Measurements from ENCODE around the gene TTC39C. TPM values are rescaled to one million over a fixed set of nuclear protein-coding genes. Genes with fewer than 3 reads are reported as not detected.
"Not testable (repeated sequence)": the region's sequence is repeated elsewhere in the genome, so short reads cannot be mapped to it uniquely, and the experiment has no call there.

The TTC39C gene
- total and polyA plus RNA-seq, 5 experiments from 2014 or later = 36.5 to 83.3 (median 60.6) TPM

GRCh38 chr18:24023185-24023814 lies 8.7 kb downstream of the TTC39C start:
- ATAC-seq (no peak), DNase-seq (no peak)
- Mint-ChIP-seq H3K4me1 (peaks cover 56 to 97% (median 94%) of the 10 kb centered on the region in 4 donors), H3K4me3 (peak overlapping the region in 4 of 10 donors; percentile 5 to 29 (median 18)), H3K27ac (peak overlapping the region in 4 of 10 donors; percentile 15 to 87 (median 55)), H3K27me3 (no peaks in the 10 kb centered on the region), H3K9me3 (no peaks in the 10 kb centered on the region), H3K36me3 (peaks cover 0 to 51% (median 12%) of the 10 kb centered on the region in 3 donors)
- POLR2A ChIA-PET = interaction anchor here (0.7 to 1.6 kb wide), 2 partner anchors 12 to 20 kb away, joined by 3 to 4 read pairs; no protein-coding TSS in a partner anchor

- H3K4me3 Mint-ChIP-seq = peak overlapping the region in 8 of 10 donors; percentile 0 to 56 (median 18)
- POLR2A ChIA-PET = no interaction called here
Observed at GRCh38 chr18:24024425-24024824, 9.9 kb downstream of the TTC39C start.

GRCh38 chr18:24026457-24026856 lies 11.9 kb downstream of the TTC39C start:
- peaks cover 0 to 40% (median 10%) of the 10 kb centered on the region in 3 donors for H3K36me3 Mint-ChIP-seq
- POLR2A ChIA-PET = interaction anchor here (1.8 kb wide), 1 partner anchor 12 kb away, joined by 7 read pairs; the partner anchor contains the start of gene TTC39C
- H3K27ac Mint-ChIP-seq = peak overlapping the region in 5 of 10 donors; percentile 23 to 74 (median 42)
- peak overlapping the region in 4 of 10 donors; percentile 3 to 41 (median 32) for H3K4me3 Mint-ChIP-seq
- peaks cover 48 to 94% (median 86%) of the 10 kb centered on the region in 4 donors for H3K4me1 Mint-ChIP-seq
- no peak for ATAC-seq
- H3K27me3 Mint-ChIP-seq = no peaks in the 10 kb centered on the region
- no peaks in the 10 kb centered on the region for H3K9me3 Mint-ChIP-seq
- DNase-seq = no peak

More at GRCh38 chr18:24024425-24024824, 9.9 kb downstream of the TTC39C start:
- ATAC-seq (no peak), DNase-seq (no peak)
- Mint-ChIP-seq H3K27ac (peak overlapping the region in 5 of 10 donors; percentile 3 to 83 (median 77)), H3K36me3 (peaks cover 0 to 49% (median 12%) of the 10 kb centered on the region in 3 donors), H3K4me1 (peaks cover 52 to 95% (median 91%) of the 10 kb centered on the region in 4 donors), H3K9me3 (no peaks in the 10 kb centered on the region), H3K27me3 (no peaks in the 10 kb centered on the region)

GRCh38 chr18:24027156-24027827 lies 12.7 kb downstream of the TTC39C start:
- Mint-ChIP-seq H3K4me3 (no peak overlapping the region), H3K9me3 (no peaks in the 10 kb centered on the region), H3K27ac (peak overlapping the region in 2 of 10 donors; percentile 33 to 48), H3K27me3 (no peaks in the 10 kb centered on the region), H3K4me1 (peaks cover 47 to 94% (median 86%) of the 10 kb centered on the region in 4 donors), H3K36me3 (peaks cover 0 to 36% (median 8%) of the 10 kb centered on the region in 3 donors)
- no peak for ATAC-seq
- no peak for DNase-seq
- POLR2A ChIA-PET = interaction anchor here (1.7 to 1.8 kb wide), 2 partner anchors 12 to 13 kb away, joined by 5 to 7 read pairs; partner anchors contain the start of gene TTC39C

GRCh38 chr18:24028946-24029345 lies 14.4 kb downstream of the TTC39C start:
- Mint-ChIP-seq H3K36me3 (peaks cover 0 to 32% (median 9%) of the 10 kb centered on the region in 3 donors), H3K4me3 (peak overlapping the region in 2 of 10 donors; percentile 17 to 20), H3K4me1 (peaks cover 47 to 93% (median 86%) of the 10 kb centered on the region in 4 donors), H3K27ac (peak overlapping the region in 7 of 10 donors; percentile 9 to 79 (median 30))
- H3K27me3 Mint-ChIP-seq, H3K9me3 Mint-ChIP-seq, ATAC-seq, DNase-seq: not testable (repeated sequence)
- POLR2A ChIA-PET = interaction anchor here (1.7 kb wide), 1 partner anchor 14 kb away, joined by 5 read pairs; no protein-coding TSS in a partner anchor

- Mint-ChIP-seq H3K27ac (peak overlapping the region in 8 of 10 donors; percentile 27 to 86 (median 48)), H3K4me1 (peaks cover 44 to 89% (median 85%) of the 10 kb centered on the region in 4 donors), H3K36me3 (peaks cover 0 to 34% (median 7%) of the 10 kb centered on the region in 3 donors), H3K9me3 (no peaks in the 10 kb centered on the region), H3K27me3 (no peaks in the 10 kb centered on the region), H3K4me3 (peak overlapping the region in 3 of 10 donors; percentile 2 to 15 (median 2))
- no peak for DNase-seq
- POLR2A ChIA-PET = no interaction called here
- no peak for ATAC-seq
Observed at GRCh38 chr18:24031318-24031717, 16.8 kb downstream of the TTC39C start.

GRCh38 chr18:24031916-24032315 lies 17.4 kb downstream of the TTC39C start:
- no peaks in the 10 kb centered on the region for H3K27me3 Mint-ChIP-seq
- H3K4me3 Mint-ChIP-seq = peak overlapping the region in 3 of 10 donors; percentile 5 to 25 (median 15)
- H3K27ac Mint-ChIP-seq = peak overlapping the region in 6 of 10 donors; percentile 4 to 86 (median 54)
- H3K36me3 Mint-ChIP-seq = peaks cover 0 to 29% (median 5%) of the 10 kb centered on the region in 3 donors
- peaks cover 43 to 89% (median 85%) of the 10 kb centered on the region in 4 donors for H3K4me1 Mint-ChIP-seq
- ATAC-seq (no peak), DNase-seq (no peak)
- POLR2A ChIA-PET = interaction anchor here (1.2 kb wide), 1 partner anchor 17 kb away, joined by 3 read pairs; the partner anchor contains the start of gene TTC39C
- H3K9me3 Mint-ChIP-seq = no peaks in the 10 kb centered on the region

GRCh38 chr18:24033641-24034412 lies 19.3 kb downstream of the TTC39C start:
- Mint-ChIP-seq H3K27me3 (no peaks in the 10 kb centered on the region), H3K27ac (peak overlapping the region in 5 of 10 donors; percentile 22 to 55 (median 40)), H3K36me3 (peaks cover 0 to 26% (median 10%) of the 10 kb centered on the region in 3 donors), H3K4me3 (peak overlapping the region in 6 of 10 donors; percentile 1 to 51 (median 16)), H3K9me3 (no peaks in the 10 kb centered on the region), H3K4me1 (peaks cover 46 to 89% (median 86%) of the 10 kb centered on the region in 4 donors)
- ATAC-seq (no peak), DNase-seq (no peak)
- POLR2A ChIA-PET = no interaction called here

GRCh38 chr18:24035316-24035715 lies 20.8 kb downstream of the TTC39C start:
- no peaks in the 10 kb centered on the region for H3K27me3 Mint-ChIP-seq
- no peak overlapping the region for H3K27ac Mint-ChIP-seq
- POLR2A ChIA-PET = no interaction called here
- no peaks in the 10 kb centered on the region for H3K9me3 Mint-ChIP-seq
- H3K36me3 Mint-ChIP-seq = peaks cover 0 to 32% (median 10%) of the 10 kb centered on the region in 3 donors
- no peak for DNase-seq
- H3K4me1 Mint-ChIP-seq = peaks cover 49 to 90% (median 85%) of the 10 kb centered on the region in 4 donors
- no peak overlapping the region for H3K4me3 Mint-ChIP-seq
- ATAC-seq = no peak

- Mint-ChIP-seq H3K27me3 (no peaks in the 10 kb centered on the region), H3K4me3 (peak overlapping the region in 5 of 10 donors; percentile 3 to 58 (median 46)), H3K4me1 (peaks cover 52 to 92% (median 89%) of the 10 kb centered on the region in 4 donors), H3K36me3 (peaks cover 0 to 16% (median 12%) of the 10 kb centered on the region in 3 donors), H3K9me3 (no peaks in the 10 kb centered on the region), H3K27ac (peak overlapping the region in 9 of 10 donors; percentile 2 to 62 (median 47))
- DNase-seq (no peak), ATAC-seq (no peak)
- POLR2A ChIA-PET = no interaction called here
Observed at GRCh38 chr18:24039671-24040070, 25.1 kb downstream of the TTC39C start.

GRCh38 chr18:24041691-24042090 lies 27.1 kb downstream of the TTC39C start:
- no peak overlapping the region for H3K4me3 Mint-ChIP-seq
- ATAC-seq (no peak), DNase-seq (no peak)
- H3K36me3 Mint-ChIP-seq = peaks cover 0 to 12% (median 11%) of the 10 kb centered on the region in 3 donors
- peaks cover 47 to 83% (median 76%) of the 10 kb centered on the region in 4 donors for H3K4me1 Mint-ChIP-seq
- H3K27ac Mint-ChIP-seq = peak overlapping the region in 1 of 10 donors; percentile 20
- no peaks in the 10 kb centered on the region for H3K9me3 Mint-ChIP-seq
- POLR2A ChIA-PET = no interaction called here
- no peaks in the 10 kb centered on the region for H3K27me3 Mint-ChIP-seq

- H3K4me1 Mint-ChIP-seq = peaks cover 40 to 80% (median 72%) of the 10 kb centered on the region in 4 donors
- no peaks in the 10 kb centered on the region for H3K27me3 Mint-ChIP-seq
- no peaks in the 10 kb centered on the region for H3K9me3 Mint-ChIP-seq
- DNase-seq = no peak
- peak overlapping the region in 1 of 10 donors; percentile 5 for H3K4me3 Mint-ChIP-seq
- ATAC-seq = no peak
- H3K27ac Mint-ChIP-seq = peak overlapping the region in 6 of 10 donors; percentile 4 to 79 (median 34)
- POLR2A ChIA-PET = interaction anchor here (1.4 kb wide), 1 partner anchor 20 kb away, joined by 4 read pairs; no protein-coding TSS in a partner anchor
- peaks cover 0 to 11% (median 6%) of the 10 kb centered on the region in 3 donors for H3K36me3 Mint-ChIP-seq
Observed at GRCh38 chr18:24043403-24043802, 28.8 kb downstream of the TTC39C start.
